Measurements from ENCODE around the gene PIP.
"Not testable (repeated sequence)": the region's sequence is repeated elsewhere in the genome, so short reads cannot be mapped to it uniquely, and the experiment has no call there.

PIP gene, protein sequence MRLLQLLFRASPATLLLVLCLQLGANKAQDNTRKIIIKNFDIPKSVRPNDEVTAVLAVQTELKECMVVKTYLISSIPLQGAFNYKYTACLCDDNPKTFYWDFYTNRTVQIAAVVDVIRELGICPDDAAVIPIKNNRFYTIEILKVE

GRCh38 chr7:143131781-143132180 is at the start of gene PIP:
TSS of gene PIP (plus strand) at chr7:143132077. CDS start at chr7:143132117, 40 bp downstream.
- no peak for DNase-seq (ENCODE audit: low read depth in 2 of 3, low spot score in 1 of 3)

DNA sequence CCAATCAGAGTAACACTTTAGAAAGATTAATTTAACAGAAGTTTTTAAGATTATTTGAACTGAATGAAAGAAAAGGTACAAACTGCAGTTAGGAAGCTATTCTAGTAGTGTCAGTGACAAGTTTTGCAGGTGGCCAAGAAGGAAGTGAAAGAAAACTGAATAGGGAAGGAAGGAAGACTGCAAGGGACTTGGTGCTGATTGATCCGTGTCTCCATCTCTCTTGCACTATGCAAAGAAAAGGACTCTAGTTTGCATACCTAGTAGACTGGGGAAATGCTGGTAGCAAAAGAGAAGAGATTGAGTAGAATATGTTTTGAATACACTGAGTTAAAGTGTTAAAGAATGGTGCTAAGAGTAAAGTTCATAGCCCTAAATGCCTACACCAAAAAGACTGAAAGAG is 46.8 kb upstream of the PIP start:
- DNase-seq (ENCODE audit: low read depth in 2 of 3, low spot score in 1 of 3): no peak

DNA sequence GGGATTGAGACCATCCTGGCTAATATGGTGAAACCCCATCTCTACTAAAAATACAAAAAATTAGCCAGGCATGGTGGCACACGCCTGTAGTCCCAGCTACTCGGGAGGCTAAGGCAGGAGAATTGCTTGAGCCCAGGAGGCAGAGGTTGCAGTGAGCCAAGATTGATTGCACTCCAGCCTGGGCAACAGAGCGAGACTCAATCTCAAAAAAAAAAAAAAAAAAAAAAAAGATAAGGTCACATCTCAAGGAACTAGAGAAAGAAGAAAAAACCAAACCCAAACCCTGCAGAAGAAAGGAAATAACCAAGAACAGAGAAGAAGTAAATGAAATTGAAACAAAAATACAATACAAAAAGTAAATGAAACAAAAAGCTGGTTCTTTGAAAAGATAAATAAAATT is 46.3 kb upstream of the PIP start:
- DNase-seq (ENCODE audit: low read depth in 2 of 3, low spot score in 1 of 3): not testable (repeated sequence)

- DNase-seq (ENCODE audit: low read depth in 2 of 3, low spot score in 1 of 3): not testable (repeated sequence)
Observed at GRCh38 chr7:143088549-143089231, 43.2 kb upstream of the PIP start.

DNA sequence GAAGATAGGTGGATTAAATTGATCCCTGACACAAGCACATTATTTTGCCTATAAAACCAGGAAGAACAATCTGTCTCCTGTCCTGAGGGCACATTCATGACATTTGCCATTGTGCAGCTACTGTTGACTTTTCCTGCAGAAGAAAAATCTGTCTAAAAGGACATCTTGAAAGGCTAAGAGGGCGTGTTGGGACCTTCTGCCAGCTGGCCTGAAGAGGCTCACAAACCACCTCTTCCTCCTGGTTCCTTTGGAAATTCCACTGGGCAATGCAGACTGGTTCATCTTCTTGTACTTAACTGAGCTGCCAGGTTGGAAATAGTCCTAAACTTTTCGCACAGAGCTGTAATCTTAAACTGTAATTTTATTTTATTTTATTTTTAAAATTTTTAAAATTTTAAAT is 35.7 kb upstream of the PIP start:
- DNase-seq (ENCODE audit: low read depth in 2 of 3, low spot score in 1 of 3): no peak

- not testable (repeated sequence) for DNase-seq (ENCODE audit: low read depth in 2 of 3, low spot score in 1 of 3)
Observed at GRCh38 chr7:143099579-143099978, 32.3 kb upstream of the PIP start.

GRCh38 chr7:143104759-143105158 is 27.1 kb upstream of the PIP start:
- no peak for DNase-seq (ENCODE audit: low read depth in 2 of 3, low spot score in 1 of 3)

DNA sequence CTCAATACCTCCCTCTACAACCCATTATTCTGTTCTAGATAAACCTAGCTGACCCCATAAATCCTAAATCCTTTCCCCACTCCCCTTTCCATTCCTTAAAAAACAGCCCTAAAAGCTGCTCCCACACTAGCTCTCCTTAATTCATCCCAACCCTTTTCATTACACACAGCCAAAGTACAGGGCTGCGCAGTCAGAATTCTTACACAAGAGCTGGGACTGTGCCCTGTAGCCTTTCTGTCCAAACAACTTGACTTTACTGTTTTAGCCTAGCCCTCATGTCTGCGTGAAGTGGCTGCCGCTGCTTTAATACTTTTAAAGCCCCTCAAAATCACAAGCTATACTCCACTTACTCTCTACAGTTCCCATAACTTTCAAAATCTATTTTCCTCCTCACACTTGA is 23.9 kb upstream of the PIP start:
- DNase-seq (ENCODE audit: low read depth in 2 of 3, low spot score in 1 of 3): not testable (repeated sequence)

DNA sequence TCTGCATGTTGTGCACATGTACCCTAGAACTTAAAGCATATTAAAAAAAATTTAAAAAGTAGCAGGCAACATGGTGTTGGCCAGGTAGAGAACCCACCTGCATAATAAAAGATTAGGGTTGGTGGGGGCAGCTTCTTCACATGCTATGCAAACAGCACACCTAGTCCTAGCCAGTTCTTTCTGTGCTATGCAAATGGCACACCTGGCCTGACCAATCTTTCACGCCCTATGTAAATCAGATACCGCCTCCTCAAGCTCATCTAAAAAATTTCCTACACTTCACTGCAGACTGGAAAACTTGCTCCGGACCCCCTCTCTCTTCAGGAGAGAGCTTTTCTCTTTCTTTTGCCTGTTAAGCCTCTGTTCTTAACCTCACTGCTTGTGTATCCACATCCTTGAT is 14.5 kb upstream of the PIP start:
- DNase-seq (ENCODE audit: low read depth in 2 of 3, low spot score in 1 of 3): no peak

GRCh38 chr7:143120691-143121405 is 11.0 kb upstream of the PIP start:
- no peak for DNase-seq (ENCODE audit: low read depth in 2 of 3, low spot score in 1 of 3)

GRCh38 chr7:143123326-143123725 is 8.6 kb upstream of the PIP start:
- not testable (repeated sequence) for DNase-seq (ENCODE audit: low read depth in 2 of 3, low spot score in 1 of 3)

GRCh38 chr7:143126146-143126545 is 5.7 kb upstream of the PIP start:
- no peak for DNase-seq (ENCODE audit: low read depth in 2 of 3, low spot score in 1 of 3)

DNA sequence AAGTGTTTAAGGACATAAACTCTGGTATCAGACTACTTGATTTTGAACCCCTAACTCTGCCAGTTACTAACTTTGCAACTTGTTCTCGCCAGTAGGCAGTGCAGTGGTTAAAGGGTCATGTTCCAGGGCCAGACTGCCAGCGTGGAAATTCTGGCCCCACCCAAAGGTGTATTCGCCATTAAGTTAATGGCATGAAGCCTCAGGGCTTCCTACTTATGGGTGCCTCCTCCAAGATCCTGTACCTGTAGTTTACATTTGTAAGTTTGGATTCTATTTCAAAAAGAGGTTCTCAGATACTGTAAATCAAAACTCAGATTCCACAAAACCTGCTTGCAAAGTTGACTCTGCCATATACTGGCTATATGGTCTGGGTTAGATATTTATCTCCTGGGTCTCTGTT is 2.8 kb upstream of the PIP start:
- no peak for DNase-seq (ENCODE audit: low read depth in 2 of 3, low spot score in 1 of 3)

- no peak for DNase-seq (ENCODE audit: low read depth in 2 of 3, low spot score in 1 of 3)
Observed at GRCh38 chr7:143129477-143129876, 2.4 kb upstream of the PIP start.

GRCh38 chr7:143130541-143130940 is 1.3 kb upstream of the PIP start:
- no peak for DNase-seq (ENCODE audit: low read depth in 2 of 3, low spot score in 1 of 3)

DNA sequence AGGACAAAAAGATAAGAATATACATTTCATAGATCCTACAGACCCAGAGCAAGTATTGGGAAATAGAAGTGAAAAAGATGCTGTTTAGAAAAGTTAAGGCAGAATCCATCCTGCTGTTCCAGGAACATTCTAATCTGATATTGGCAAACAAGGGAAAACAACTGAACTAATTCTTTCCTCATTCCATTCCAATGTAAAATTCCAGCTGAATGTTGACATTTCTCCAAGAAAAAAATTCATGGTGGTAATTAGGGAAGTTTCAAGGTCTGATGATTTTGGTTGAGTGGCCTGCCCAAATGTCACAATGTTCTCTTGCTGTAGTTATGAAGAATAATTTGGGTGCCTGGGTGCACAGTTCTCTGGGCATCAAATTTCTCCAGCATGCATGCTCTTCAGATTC is 15.2 kb downstream of the PIP start:
- no peak for DNase-seq (ENCODE audit: low read depth in 2 of 3, low spot score in 1 of 3)

DNA sequence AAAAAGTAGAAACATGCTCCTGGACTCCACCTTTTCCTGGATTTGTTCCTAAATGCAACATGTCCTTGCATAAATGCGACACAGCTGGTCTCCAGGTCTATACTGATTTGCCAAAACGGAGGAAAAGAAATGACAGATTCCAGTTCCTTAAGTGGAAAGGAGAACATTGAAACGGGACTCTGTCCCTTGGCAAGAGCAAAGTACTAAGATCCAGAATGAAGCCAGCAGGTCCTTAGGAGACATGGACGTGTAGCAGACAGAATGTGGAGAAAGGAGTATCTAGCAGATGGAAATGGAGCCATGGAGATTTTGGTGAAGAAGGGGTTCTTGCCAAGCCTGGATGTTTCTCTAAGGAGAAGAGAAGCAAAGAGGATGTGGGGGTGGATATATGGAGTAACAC is 16.2 kb downstream of the PIP start:
- no peak for DNase-seq (ENCODE audit: low read depth in 2 of 3, low spot score in 1 of 3)

DNA sequence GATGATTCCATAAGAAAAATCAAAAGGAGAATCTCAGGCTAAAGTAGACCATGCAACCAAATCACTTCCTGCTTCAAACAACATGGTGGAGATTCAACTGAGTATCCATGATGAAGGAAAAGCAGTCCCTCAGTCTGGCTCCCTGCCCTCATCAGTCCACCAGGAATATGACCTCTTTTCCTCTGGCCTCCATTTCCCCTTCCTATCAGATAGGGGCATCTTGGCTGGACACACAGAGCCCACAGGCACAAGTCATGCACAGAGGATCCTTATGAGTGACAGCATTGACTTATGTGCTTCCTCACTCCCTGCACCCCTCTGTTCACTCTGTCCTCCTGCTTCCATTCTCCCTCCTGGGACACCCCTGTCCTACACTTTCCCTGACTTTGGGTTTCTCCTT is 16.8 kb downstream of the PIP start:
- DNase-seq (ENCODE audit: low read depth in 2 of 3, low spot score in 1 of 3): no peak

DNA sequence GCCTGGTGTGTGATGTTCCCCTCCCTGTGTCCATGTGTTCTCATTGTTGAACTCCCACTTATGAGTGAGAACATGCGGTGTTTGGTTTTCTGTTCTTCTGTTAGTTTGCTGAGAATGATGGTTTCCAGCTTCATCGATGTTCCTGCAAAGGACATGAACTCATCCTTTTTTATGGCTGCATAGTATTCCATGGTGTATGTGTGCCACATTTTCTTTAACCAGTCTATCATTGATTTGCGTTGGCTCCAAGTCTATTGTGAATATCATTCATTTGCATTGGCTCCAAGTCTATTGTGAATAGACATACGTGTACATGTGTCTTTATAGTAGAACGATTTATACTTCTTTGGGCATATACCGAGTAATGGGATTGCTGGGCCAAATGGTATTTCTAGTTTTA is 18.8 kb downstream of the PIP start:
- DNase-seq (ENCODE audit: low read depth in 2 of 3, low spot score in 1 of 3): not testable (repeated sequence)

- DNase-seq (ENCODE audit: low read depth in 2 of 3, low spot score in 1 of 3): not testable (repeated sequence)
Observed at GRCh38 chr7:143158617-143159016, 26.7 kb downstream of the PIP start.

DNA sequence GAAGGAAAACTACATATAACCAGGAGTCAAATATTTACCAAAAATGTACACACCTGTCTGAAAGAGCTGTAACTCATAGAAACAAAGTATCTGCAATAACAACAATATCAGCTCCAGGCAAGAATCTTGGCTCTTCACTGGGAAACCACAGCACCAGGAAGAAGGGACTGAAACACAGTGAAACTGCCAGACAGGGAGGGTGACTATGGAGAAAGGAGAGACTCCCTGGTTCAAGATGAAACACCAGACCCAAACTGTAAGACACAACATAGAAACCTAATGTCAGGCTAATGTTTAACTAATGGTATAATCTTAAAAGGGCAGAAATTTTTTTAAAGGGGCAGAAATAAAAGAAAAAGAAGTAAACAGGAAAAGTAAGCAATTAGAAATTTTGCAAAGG is 39.8 kb downstream of the PIP start:
- DNase-seq (ENCODE audit: low read depth in 2 of 3, low spot score in 1 of 3): no peak

DNA sequence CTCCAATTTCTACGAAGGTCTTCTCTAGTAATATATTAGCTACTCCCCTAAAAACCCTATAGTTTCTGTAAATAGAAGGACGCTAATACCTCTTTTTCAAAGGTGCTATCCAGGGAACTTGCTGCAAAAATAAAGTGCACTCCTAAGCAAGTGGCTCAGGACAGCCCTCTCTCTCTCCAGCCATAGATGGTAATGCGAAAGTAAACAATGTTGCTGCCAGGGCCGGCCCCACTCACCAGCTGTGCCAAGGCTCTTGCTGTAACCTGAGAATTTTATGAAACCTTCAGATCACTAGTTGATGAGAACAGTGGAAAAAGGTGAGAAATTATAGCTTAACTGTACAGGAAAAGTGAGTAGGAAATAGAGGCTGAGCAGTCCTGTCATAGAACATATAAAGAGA is 40.5 kb downstream of the PIP start:
- DNase-seq (ENCODE audit: low read depth in 2 of 3, low spot score in 1 of 3): no peak

DNA sequence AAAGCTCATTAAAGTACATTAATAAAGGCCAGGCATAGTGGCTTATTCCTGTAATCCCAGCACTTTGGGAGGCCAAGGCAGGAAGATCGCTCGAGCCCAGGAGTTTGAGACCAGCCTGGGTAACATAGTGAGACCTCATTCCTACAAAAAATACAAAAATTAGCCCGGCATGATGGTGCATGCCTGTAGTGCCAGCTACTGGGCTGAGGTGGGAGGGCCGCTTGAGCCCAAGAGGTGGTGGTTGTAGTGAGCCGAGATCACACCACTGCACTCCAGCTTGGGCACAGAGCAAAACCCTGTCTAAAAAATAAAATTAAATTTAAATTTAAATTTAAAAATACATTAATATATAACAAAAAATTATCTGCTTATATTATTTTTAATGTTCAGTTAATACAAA is 44.3 kb downstream of the PIP start:
- DNase-seq (ENCODE audit: low read depth in 2 of 3, low spot score in 1 of 3): no peak
